NCI-H526 (cell line): ENCODE measurements around the gene ASL.
"Not testable (repeated sequence)": the region's sequence is repeated elsewhere in the genome, so short reads cannot be mapped to it uniquely, and the experiment has no call there.

ENCODE experiments used
- DNase-seq, 2 experiments: peaks; one replicate each; lab custom pipeline; 2025; lab: John Stamatoyannopoulos, UW

The ASL gene

DNA sequence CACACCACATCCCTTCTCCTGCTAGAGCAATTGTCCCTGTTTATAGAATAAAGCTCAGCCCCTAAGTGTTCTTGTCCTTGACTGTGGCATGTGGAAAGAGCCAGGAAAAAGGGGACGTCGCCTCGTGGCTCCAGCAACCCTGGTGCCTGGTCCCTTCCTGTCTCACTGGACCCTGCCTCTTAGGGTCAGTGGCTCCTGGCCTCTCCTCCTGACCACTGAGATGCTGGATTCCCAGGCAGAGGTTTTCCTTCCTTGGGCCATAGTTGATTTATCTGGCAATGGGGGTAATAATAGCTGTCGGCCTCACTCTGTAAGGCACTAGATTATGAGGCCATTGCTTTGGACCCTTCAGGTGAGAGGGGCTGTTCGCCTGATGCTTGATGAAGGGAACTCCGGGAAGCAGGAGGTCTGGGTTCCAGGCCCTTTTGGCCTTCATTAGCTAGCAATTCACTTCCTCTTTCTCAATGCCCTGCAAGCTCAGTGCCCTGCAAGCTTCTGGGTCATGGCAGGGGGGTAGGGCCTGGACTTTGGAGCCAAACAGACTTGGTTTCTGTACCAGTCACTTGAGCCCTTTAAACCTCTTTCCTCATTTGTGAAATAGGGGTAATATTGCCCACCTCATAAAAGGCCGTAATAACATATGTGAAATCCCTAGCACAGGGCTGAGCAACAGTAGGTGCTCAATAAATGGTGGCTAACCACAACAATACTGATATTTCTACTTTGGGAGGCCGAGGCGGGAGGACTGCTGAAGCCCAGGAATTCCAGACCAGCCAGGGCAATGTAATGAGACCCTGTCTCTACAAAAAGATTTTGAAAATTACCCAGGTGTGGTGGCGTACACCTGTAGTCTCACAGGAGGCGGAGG, 1.1 kb downstream of the ASL start:
- DNase-seq, result no peak

DNA sequence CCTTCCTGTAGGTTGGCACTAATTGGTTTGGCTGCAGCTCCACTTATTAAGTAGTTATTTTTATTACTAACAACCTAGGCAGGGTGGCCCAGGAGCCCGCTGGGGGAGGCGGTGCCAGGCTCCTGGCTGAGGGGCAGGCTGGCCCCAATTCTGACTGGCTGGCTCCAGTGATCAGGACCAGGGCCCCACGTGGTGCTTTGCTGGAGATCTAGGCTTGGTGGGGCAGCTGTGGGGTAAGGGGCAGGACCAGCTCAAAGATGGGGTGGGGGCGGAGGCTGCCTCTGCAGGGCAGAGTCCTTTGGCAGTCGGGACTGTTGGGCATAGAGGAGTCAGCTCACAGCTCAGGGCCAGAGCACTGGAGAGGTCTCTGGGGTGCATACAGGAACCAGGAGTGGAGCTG, 2.4 kb downstream of the ASL start:
- DNase-seq, result no peak

DNA sequence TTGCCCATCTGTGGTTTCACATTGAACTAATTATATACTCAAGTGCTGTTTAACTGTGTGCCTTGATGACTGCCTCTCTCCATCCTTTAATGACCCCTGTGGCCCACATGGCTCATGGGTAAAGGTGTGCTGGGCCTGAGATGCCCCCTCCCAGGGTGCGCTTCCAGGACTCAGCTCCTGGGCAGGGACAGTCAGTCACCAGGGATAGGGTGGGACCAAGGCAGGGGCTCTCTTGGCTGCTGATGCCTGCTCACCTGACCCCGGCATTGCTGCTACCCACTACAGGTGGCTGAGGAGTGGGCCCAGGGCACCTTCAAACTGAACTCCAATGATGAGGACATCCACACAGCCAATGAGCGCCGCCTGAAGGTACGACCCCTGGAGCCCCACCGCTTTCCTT, 6.5 kb downstream of the ASL start:
- no peak for DNase-seq

DNA sequence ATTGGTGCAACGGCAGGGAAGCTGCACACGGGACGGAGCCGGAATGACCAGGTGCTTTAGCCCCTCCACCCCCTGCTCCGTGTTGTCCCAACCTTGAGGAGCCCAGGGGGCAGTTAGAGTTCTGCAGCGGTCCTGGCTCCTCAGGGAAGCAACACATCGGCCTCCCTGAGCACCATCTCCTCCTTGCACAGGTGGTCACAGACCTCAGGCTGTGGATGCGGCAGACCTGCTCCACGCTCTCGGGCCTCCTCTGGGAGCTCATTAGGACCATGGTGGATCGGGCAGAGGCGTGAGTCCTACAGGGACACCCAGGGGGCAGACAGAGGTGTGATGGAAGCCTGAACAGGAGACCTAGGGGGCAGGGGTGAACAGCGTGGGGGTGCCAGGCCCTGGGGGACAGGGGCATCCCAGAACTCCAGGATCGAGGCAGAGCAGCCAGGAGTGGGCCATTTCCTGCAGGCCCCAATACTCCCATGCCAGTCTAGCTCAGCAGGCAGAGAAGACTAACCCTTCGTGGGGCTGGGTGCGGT, 7.3 kb downstream of the ASL start:
- DNase-seq, result no peak

DNA sequence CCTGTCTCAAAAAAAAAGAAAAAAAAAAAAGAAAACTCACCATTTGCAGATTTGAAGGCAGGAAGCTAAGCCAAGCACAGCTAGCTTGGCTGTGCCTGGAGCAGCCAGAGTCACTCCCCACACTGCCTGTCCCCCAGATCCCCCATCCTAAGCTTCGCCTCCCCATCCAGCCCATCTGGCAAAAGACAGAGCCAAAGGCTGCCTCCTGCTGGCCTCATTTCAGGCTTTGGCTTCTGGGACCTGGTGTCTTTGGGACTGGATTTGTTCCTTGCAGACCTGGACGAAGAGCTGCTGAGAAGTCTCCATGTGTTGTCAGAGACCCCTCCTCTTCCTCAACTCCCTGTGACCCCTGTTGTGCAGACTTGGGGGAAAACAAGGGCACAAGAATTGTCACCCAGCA, 8.1 kb downstream of the ASL start:
- no peak for DNase-seq

DNA sequence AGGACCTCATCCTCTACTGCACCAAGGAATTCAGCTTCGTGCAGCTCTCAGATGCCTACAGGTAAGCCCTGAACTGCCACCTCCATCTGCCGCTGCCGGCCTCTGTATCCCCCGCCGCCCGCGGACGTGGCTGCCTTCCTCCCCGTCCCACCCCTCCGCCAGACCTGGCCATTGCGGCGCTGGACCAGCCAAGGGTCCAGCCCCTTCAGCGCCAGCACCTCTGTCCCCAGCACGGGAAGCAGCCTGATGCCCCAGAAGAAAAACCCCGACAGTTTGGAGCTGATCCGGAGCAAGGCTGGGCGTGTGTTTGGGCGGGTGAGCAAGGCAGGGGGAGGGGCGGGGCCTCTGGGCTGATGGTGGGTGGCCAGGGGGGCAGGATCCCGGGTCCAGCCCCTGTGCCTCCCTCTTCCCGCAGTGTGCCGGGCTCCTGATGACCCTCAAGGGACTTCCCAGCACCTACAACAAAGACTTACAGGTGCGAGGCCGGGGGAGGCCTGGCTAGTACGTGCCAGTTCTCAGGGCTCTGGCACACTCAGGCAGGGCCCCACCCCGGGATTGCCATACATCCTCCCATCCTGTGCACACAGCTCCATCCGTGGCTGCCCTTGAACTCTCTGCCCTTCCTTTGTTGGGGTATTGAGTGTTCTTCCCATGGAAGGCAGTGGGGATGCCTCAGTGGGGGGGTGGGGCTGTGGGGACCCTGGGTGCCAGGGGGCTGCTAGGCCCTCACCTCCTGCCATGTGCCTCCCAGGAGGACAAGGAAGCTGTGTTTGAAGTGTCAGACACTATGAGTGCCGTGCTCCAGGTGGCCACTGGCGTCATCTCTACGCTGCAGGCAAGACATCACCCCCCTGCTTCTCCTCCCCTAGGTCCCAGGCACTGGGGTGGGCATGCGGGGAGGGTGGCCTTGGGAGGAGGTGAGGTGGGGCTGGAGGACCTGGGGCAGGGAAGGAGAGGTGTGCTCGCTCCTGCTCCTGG, 13.5 kb downstream of the ASL start:
- DNase-seq, result no peak

DNA sequence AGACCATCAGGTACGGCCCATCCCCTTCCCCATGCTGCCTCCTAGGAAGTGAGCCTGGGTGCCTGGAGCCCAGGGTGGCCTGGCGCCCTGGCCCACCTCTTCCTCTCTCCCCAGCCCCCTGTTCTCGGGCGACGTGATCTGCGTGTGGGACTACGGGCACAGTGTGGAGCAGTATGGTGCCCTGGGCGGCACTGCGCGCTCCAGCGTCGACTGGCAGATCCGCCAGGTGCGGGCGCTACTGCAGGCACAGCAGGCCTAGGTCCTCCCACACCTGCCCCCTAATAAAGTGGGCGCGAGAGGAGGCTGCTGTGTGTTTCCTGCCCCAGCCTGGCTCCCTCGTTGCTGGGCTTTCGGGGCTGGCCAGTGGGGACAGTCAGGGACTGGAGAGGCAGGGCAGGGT, 17.0 kb downstream of the ASL start:
- DNase-seq, result no peak

DNA sequence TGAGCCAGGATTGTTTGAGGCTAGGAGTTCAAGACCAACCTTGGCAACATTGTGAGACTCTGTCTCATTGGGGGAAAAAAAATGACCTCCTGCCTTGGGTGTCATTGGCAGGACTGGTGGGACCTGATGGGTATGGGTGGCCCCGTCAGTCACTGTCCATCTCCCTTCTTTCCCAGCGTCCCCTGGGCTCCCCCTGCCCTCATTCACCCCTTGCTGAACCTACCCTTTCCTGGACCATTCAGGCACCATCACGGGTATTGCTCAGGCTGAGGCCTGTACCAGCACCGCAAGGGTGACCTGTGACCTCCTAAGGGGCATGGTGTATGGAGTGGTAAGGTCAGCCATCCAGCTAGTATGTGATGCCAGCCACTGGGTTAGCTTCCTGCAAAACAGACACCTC, 19.4 kb downstream of the ASL start:
- DNase-seq, result no peak

DNA sequence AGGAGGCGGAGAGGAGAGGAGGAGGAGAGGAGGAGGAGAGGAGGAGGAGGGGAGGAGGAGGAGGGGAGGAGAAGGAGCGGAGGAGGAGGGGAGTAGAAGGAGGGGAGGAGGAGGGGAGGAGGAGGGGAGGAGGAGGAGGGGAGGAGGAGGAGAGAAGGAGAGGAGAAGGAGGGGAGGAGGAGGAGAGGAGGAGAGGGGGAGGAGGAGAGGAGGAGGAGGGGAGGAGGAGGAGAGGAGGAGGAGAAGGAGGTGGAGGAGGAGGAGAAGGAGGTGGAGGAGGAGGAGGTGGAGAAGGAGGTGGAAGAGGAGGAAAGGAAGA, 23.6 kb downstream of the ASL start:
- DNase-seq, result no peak

DNA sequence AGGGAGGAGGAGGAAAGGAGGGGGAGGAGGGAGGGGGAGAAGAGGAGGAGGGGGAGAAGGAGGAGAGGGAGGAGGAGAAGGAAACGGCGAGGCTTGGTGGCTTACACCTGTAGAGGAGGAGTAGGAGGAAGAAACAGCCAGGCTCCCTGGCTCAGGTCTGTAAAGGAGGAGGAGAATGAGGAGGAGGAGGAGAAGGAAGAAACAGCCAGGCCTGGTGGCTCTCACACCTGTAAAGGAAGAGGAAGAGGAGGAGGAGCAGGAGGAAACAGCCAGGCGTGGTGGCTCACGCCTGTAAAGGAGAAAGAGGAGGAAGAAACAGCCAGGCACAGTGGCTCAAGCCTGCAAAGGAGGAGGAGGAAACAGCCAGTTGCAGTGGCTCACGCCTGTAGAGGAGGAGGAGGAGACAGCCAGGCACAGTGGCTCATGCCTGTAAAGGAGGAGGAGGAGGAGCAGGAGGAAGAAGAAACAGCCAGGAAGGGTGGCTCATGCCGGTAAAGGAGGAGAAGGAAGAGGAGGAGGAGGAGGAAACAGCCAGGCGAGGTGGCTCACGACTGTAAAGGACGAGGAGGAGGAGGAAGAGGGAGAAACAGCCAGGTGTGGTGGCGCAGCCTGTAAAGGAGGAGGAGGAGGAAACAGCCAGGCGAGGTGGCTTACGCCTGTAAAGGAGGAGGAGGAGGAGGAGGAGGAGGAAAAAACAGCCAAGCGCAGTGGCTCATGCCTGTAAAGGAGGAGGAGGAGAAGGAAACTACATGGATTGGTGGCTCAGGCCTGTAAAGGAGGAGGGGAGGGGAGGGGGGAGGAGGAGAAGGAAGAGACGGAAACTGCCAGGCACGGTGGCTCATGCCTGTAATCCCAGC, 24.2 kb downstream of the ASL start:
- DNase-seq, result peak; percentile 50 to 72

DNA sequence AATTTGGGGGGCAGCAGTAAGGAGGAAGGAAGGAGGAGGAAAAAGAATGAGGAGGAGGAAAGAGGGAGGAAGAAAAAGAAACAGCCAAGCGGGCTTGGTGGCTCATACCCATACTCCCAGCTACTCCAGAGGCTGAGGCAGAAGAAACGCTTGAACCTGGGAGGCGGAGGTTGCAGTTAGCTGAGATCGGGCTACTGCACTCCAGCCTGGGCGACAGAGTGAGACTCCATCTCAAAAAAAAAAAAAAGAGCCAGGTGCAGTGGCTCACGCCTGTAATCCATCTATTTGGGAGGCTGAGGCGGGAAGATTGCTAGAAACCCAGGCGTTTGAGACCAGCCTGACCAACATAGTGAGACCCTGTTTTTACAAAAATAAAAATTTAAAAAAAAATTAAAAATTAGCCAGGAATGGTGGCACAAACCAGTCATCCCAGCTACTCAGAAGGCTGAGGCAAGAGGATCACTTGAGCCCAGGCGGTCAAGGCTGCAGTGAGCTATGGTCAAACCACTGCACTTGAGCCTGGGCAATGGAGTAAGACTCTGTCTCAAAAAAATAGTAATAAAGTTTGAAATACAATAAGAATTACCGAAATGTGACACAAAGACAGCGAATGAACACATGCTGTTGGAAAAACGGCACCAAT, 24.9 kb downstream of the ASL start:
- DNase-seq, result peak in 1 of 2 experiments; percentile 29

DNA sequence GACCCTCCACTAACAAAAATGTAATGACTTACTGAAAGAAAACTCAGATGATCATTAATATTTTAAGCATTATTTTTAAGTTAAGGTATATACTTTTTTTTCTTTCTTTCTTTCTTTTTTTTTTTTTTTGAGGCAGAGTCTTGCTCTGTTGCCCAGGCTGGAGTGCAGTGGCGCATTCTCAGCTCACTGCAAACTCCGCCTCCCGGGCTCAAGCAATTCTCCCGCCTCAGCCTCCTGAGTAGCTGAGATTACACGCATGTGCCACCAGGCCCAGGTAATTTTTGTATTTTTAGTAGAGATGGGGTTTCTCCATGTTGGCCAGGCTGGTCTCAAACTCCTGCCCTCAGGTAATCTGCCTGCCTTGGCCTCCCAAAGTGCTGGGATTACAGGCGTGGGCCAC, 26.5 kb downstream of the ASL start:
- not testable (repeated sequence) for DNase-seq

DNA sequence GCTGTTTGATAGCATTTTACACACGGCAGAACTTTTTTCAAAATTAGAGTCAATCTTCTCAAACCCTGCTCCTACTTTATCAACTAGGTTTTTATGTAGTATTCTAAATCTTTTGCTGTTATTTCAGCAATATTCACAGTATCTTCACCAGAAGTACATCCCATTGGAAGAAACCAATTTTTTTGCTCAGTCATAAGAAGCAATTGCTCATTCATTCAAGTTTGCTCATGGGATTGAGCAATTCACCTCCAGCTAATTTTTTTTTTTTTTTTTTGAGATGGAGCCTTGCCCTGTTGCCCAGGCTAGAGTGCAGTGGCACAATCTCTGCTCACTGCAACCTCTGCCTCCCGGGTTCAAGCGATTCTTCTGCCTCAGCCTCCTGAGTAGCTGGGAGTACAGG, 28.4 kb downstream of the ASL start:
- DNase-seq, result not testable (repeated sequence)

DNA sequence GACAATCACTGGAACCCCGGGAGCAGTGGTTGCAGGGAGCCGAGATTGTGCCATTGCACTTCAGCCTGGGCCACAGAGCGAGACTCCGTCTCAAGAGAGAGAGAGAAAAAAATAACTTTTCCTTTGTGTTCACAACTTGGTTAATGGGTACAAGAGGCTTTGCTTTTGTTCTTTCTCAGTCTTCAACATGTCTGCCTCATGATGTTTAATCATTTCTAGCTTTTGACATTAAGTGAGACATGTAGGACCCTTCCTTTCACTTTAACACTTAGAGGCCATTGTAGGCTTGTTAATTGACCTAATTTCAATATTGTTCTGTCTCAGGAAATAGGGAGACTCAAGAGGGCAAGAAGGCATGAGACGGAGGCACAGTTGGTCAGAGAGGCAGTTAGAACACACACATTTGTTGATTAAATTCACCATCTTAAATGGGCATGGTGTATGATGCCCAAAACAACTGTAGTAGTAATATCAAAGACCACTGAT, 29.7 kb downstream of the ASL start:
- no peak for DNase-seq

DNA sequence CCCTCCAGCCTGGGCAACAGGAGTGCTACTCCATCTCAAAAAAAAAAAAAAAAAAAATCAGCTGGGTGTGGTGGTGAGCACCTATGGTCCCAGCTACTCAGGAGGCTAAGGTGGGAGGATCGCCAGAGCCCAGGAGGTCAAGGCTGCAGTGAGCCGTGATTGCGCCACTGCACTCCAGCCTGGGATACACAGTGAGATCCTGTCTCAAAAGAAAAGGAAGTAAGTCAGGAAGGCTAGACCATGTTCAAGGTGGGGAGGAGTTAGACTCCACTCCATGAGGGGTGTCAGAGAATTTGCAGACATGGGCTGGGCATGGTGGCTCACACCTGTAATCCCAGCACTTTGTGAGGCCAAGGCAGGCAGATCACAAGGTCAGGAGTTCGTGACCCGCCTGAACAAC, 32.8 kb downstream of the ASL start:
- not testable (repeated sequence) for DNase-seq

DNA sequence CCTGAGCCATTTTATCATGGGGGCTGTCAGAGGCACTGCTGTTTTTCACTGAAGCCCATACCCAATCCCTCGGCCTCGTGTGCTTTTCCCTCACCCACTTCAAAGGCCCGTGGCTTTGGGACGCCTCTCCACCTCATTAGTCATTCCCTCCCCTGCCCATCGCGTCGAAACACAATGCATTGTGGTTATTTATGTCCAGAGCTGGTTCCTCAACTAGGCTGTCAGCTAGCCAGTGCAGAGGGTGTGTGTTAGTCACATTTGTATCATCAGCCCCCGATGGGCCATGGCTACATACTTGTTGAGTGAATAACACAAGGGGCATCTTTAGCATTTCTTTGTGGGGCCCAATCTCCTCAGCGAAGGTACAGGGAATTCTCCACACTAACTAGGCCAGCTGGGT, 35.2 kb downstream of the ASL start:
- no peak for DNase-seq

DNA sequence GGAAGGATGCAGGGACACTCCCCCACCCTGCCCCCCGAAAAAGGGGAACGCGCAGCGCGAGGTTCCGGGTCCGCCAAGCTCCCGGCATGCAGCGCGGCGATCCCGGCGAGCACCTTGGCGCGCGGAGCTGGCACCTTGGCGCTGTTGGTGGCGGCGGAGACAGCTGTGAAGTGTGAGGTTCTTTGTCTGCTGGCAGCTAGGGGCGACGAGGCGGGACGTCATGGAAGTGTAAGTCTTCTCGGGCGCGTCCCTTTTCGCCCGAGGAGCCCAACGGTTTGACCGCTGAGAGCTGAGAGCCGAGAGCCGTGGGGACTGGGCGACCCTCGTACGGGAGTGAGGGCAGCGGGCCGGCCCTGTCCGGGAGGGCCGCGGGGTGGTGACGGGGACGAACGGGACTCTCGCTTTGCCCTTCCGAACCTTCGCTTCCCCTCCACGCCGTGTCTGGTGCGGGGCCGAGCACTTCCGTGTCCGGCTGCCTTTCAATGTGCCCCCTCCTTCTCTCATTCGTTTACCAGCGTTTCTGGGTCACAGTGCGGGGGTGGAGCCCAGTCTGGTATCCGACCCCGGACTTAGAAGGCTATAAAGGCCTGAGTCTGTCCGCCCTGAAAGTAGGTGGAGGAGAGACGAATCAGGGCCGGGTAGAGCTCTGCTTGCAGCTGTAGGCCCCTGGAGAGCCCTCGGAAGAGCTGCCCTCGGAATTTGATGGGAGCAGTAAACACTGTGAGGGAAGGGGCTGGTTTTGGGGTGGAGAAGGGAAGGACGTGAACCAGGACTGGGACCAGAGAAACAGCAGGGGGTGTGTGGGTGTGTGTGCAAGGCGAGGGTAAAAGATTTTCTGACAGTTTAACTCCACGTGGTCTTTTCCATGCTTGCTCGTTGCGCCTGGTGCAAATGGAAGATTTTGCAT, 39.4 kb downstream of the ASL start, which contains the start of gene CRCP:
CRCP (plus strand) TSS at position 105 of the 907 bp plus-strand sequence; CDS start at position 221, 116 bp downstream.
- DNase-seq, result peak; percentile 63 to 85

DNA sequence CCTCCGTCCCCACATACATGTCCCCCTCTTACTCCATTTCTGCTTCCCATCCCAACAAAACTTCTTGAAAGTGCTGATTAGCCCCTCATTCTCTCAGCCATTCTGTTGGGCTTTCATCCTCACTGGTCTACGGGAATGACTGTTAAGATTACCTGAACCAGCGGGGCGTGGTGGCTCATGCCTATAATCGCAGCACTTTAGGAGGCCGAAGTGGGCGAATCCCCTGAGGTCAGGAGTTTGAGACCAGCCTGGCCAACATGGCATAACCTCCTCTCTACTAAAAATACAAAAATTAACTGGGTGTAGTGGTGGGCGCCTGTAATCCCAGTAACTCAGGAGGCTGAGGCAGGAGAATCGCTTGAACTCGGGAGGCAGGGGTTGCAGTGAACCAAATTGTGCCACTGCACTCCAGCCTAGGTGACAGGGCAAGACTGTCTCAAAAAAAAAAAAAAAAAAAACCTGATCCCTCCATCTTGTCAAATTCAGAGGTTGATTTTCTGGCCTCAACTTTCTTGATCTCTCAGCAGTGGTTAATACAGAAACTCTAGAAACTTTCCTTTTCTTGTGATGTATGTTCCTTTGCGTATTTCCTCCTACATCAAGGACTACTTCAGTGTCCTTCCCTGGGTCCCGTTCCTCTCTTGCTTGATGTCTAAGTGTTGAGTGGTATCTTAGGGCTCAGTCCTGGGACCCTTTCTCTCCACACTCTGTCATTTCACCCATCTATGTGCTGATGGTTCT, 41.2 kb downstream of the ASL start:
- DNase-seq, result not testable (repeated sequence)

DNA sequence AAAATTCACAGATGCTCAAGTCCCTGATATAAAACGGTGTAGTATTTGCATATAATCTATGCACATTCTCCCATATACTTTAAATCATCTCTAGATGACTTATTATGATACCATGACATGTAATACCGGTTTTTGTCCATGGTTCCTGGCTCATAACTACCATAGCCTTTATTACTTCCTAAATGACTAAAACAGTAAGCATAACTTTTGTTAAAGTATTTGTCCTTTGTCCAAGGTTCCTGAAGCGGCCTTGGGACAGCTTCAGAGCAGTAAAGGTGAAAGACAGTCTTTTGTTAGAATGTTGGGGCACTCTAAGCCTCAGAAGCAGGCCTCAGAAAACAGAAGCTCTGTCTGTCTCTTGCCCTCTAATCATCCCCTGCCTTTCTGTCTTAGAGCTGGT, 43.0 kb downstream of the ASL start:
- no peak for DNase-seq
